HG02763 (cell line): ENCODE results near the gene NKX2-2.

ENCODE experiments used
- ATAC-seq: cut with Tn5 transposase; IDR thresholded peaks from one replicate; pipeline ENCODE4 v1.9.1; 2021; ENCODE audit warnings: mild to moderate bottlenecking, moderate library complexity; ENCODE audit not compliant: unreplicated experiment

Gene NKX2-2

DNA sequence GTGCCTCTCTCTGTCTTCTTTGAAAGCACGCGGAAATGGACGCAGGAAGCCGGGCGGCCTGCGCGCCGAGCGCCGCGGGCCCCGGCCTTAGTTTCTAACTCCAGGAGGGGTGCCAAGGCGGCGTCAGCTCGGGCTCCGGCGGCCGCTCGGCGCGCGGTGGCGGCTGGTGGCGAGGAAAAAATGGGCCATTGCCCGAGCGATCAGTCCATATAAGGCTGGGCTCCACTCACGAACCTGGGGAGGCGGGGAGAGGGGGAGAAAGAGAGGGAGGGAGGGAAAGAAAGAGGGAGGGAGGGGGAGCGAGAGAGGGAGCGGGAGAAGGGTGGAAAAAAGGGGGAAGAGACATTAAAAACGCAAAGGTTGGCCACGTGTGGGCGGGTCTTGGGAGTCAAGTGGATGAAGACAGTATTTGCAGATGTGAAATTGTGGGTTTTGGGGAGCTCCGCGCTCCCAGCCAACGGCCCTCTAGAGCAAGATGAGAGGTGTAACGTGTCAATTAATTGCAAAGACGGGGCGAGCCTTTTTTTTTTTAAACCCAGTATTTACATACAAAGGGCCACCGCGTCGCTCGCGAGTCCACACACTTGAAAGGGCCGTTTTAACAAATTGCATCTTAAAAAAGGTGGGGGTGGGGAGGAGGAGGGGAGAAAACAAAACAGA lies at the start of gene NKX2-2:
Gene NKX2-2 (minus strand): TSS at position 184 of the 660 bp plus-strand sequence. CDS start 395 bp downstream, outside the sequence.
- no peak for ATAC-seq

DNA sequence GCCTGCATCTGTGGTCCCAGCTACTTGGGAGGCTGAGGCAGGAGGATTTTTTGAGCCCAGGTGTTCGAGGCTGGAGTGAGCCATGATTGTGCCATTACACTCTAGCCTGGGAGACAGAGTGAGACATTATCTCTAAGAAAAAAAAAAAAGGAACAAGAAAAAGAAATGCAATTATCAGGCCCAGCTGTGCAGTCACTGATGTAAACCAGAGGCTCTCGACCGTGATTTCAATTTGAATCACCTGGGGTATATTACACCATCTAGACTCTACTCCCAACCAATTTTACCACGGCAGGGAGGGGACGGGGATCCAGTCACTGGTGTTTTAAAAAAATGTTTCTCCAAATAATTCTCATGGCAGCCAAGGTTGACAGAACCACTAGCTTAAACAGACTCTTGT lies 48.8 kb upstream of the NKX2-2 start:
- no peak for ATAC-seq

GRCh38 chr20:21559305-21559704 lies 45.4 kb upstream of the NKX2-2 start:
- peak; percentile 54 for ATAC-seq

DNA sequence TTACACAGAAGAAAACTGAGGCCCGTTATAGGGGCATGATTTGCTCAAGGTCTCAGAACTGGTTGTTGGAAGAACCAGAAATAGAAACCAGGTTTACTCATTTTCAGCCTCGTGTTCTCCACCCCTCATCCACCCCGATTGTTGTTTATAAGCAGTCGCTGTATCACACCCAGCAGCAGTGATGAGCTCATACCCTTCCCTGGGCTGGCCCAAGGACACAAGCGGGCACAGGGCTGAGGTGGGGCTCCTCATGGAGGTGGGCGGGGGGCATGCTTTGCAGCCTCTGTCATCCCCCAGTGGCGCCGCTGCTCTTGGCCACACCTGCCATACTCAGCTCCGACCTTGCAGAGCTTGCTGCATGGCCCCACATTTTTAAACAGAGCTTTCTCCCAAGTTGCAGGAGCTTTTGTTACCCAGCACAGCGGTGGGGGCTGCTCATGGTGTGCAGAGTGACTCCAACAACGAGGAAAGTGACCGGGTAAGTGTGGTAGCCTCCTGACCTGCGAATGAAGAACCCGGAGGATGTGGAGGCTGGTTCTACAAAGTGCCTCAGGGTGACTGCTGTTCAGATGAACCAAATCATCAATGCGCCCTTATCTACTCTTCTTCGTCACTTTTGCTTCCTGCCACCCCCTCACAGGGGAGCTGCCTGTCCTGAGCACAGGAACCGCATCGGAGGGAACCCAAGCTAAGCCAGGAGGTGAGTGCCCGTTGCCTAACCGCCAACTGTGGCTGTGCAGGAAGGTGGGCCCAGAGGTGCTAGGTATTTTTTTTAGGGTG lies 43.6 kb upstream of the NKX2-2 start:
- no peak for ATAC-seq

- ATAC-seq: no peak
Observed at GRCh38 chr20:21556398-21556797, 42.5 kb upstream of the NKX2-2 start.

DNA sequence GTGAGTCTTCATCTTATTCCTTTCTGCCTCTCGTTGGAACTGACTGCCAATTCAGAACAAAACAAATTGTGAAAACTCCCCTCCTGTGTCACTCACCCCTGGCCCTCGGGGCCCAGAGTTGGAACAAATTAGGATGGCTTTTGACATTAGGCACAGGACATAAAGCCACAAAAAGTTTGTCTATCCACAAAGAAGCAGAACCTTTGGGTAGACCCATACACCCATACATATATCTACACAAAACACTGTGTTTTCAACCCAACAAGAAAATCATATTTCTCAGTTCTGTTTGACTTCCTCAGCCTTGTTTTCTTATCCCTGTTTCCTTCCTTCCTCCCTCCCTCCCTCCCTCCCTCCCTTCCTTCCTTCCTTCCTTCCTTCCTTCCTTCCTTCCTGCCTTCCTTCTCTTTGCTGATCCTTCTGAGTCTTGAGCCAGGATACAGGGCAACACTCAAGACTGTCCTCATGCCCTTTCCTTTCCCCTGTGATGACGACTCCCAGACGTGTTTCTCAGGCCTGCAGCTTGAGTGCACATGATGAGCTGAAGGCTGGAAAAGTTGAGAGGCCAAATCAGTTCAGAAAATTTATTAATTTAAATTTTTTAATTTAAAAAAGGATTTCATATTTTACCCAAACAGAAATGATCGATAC lies 41.7 kb upstream of the NKX2-2 start:
- ATAC-seq: no peak

DNA sequence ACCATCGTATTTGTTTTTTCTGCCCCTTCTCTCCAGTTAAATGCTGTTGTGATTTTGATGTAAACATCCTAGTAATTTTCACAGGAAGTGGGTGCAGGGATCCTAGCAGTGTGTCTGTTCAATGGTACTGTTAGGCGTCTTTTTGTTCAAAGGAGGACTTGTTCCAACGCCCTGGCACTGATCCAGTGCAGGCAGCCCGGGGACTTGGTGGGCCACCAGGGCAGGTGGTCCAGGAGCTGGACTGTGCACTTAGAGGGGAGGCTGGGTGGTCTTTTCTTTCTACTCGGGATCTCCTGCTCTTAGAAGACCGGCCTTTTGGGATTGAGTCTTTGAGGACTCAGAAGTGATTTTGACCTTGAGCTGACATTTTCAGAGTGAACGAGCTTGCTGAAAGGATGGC lies 41.1 kb upstream of the NKX2-2 start:
- ATAC-seq: no peak

DNA sequence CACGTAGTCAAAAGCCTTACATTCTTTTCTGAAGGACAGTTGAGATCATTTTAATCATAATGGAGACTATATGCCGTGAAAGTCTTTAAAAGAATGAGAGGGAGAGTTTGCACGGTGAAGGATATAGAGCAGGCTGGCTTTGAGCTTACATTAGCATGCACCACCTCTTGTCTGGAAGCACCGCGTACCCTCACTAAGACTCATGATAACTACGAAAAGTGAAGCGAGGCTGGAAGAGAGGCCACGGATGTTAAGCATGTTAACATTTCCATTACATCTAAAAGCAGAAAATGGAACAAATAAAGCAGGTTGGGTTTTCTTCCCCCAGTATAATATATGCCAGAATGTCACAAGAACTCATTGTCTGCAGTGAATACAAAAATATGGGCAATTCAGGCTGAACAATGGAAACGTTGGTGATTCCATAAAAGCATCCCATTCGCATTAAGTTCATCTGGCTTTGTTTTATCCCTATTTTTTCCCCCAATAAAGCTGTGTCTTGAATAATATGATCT lies 40.6 kb upstream of the NKX2-2 start:
- ATAC-seq: no peak

GRCh38 chr20:21550587-21550986 lies 36.7 kb upstream of the NKX2-2 start:
- ATAC-seq: no peak

- ATAC-seq: peak; percentile 76
Observed at GRCh38 chr20:21548390-21549035, 34.6 kb upstream of the NKX2-2 start.

GRCh38 chr20:21546355-21546754 lies 32.5 kb upstream of the NKX2-2 start:
- no peak for ATAC-seq

GRCh38 chr20:21539512-21539911 lies 25.6 kb upstream of the NKX2-2 start:
- ATAC-seq: no peak

DNA sequence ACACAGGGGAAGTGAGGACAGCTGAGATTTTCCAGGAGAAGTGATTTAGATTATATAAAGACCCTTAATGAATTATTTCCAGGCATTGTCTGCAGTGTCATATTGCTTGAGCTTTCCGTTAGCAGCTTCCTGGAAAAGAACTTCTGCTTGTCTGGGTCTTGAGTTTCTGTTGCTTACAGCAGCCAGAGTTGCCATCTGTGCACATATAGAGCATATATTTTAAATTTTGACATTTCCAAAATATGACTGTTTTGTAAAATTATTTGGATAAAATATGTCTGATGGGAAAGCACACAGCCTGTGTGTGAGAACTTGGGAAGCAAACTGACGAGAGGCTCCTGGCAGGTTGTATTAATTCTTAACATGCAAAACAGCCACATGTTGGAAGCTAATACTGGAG lies 21.0 kb upstream of the NKX2-2 start:
- ATAC-seq: no peak

DNA sequence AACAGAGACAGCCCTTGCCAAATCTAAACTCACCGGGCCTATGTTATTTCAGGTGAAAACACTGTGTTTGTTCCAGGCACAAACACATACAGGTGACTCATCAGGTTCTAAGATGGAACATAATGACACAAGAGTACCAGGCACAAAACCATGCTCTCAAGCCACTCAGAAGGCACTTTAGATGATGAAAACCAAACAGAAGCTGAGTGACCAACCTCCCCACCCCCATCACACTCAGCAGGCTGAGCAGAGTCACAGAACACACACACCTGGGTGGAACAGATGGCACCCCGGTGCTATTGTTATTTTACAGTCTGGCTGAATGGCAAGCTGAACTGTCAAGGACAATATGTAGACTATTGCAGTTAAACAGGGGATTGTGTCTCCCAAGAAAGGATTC lies 20.6 kb upstream of the NKX2-2 start:
- ATAC-seq: no peak

GRCh38 chr20:21529863-21530262 lies 16.0 kb upstream of the NKX2-2 start:
- no peak for ATAC-seq

DNA sequence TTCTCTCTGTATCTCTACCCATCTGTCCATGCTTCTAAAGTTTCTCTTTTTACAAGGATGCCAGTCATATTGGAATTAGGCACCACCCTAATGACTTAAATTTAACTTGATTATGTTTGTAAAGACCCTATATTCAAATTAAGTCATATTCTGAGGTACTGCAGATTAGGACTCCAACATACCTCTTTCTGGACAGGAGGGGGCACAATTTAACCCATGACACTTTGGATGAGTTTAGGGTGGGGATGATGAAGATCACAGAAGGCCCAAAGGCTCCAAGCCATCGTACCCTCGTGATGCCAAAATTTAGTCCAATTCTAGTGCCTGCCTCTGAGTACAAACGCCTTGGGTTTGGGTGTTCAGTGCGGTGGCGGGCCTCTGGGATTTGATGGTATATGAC lies 15.0 kb upstream of the NKX2-2 start:
- no peak for ATAC-seq

DNA sequence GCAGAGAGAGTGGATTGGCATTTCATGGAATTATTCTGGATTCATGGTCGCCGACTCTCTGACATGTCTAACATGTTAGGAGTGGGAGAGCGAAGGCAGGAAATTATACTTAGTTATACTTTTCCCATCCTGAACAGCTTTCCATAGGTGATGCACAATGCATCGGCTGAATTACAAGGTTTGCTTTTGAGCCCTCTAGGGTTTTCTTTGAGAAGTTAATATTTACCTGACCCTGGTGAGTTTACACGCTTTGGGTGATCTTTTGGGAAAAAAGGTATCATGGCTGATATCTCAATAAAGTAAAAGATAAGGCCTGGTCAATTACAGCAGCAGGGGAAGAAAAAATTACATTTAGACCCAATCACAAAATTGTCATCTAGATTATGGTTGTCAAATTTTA lies 14.0 kb upstream of the NKX2-2 start:
- ATAC-seq: no peak

GRCh38 chr20:21526776-21527175 lies 12.9 kb upstream of the NKX2-2 start:
- no peak for ATAC-seq

DNA sequence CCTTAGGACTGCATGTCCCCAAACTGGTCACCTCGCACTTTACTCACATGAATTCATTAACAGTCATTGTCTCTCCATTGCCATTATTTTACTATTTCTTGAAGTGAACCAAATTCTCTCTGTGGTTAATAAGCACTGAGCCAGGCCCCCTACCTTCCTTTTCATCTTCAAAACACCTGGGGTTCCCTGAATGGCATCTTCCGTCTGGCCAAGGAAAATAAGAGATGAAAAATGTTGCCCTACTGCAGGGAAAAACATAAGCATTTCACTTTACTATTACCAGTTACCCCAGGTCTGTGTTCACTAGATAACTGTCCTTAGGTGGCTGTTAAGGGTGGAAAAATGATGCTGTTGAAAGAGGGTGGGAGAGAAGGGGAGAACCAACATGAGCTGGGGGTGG lies 10.0 kb upstream of the NKX2-2 start:
- no peak for ATAC-seq

DNA sequence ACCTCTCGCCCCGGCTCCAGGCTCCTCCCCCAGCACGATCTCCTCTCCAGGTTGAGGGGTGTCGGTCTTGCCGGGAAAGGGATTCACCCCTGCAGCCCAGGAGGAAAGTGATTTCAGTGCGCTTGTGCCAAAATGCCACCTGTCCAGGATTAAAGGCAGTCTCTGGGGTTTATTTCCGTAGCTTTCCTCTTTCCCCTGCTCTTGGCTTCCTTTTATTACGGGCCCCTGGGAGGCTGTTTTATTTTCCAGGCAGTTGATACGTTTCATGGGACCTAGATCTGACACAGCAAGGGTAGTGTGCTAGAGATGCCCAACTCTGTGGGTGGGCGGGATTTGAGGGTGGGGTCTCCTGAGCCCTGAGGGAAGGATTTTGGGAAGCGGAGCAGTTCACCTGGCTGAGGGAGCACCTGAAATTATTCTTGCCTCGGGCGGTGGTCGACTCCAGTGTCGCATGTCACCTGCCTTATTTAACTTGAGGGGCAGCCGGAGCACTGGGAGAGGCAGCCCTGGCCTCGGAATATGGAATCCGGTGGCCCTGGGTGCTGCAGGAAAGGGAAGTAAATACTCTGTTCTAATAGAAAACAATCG lies 9.5 kb upstream of the NKX2-2 start:
- no peak for ATAC-seq
